ACC112 (cell line): ENCODE results near the gene DAD1.
"Not testable (repeated sequence)": the region's sequence is repeated elsewhere in the genome, so short reads cannot be mapped to it uniquely, and the experiment has no call there.

Experiments
- H2AFZ ChIP-seq: fragments of 200-600 bp; sonication (generic); one replicate; pipeline ENCODE4 v1.6.0; 2017; ENCODE audit warnings: antibody characterized with exemption, low read length; ENCODE audit not compliant: unreplicated experiment
- H3K27ac ChIP-seq: fragments of 200-600 bp; sonication (generic); 2 replicates; pipeline ENCODE4 v1.5.1; 2014; ENCODE audit warnings: low read depth, mild to moderate bottlenecking, antibody characterized with exemption, low read length, moderate library complexity
- H3K27me3 ChIP-seq: fragments of 200-600 bp; sonication (generic); 2 replicates; pipeline ENCODE4 v1.6.1; 2014; ENCODE audit warnings: mild to moderate bottlenecking, antibody characterized with exemption, low read length, moderate library complexity, mixed read lengths; ENCODE audit not compliant: insufficient read depth
- H3K36me3 ChIP-seq: fragments of 200-600 bp; sonication (generic); 2 replicates; pipeline ENCODE4 v1.6.1; 2016; ENCODE audit warnings: mild to moderate bottlenecking, antibody characterized with exemption, low read length, moderate library complexity, mixed read lengths; ENCODE audit not compliant: insufficient read depth
- H3K4me1 ChIP-seq: fragments of 200-600 bp; sonication (generic); one replicate; pipeline ENCODE4 v1.6.1; 2016; ENCODE audit warnings: low read length, mixed read lengths; ENCODE audit not compliant: insufficient read depth, unreplicated experiment, control insufficient read depth
- H3K4me3 ChIP-seq: fragments of 200-600 bp; sonication (generic); 2 replicates; pipeline ENCODE4 v1.5.1; 2014; ENCODE audit warnings: mild to moderate bottlenecking, low read depth, low read length
- H3K79me2 ChIP-seq: fragments of 200-600 bp; sonication (generic); one replicate; pipeline ENCODE4 v1.6.0; 2016; ENCODE audit warnings: low read length; ENCODE audit not compliant: control insufficient read depth, unreplicated experiment, insufficient read depth

The DAD1 gene

GRCh38 chr14:22569737-22570131, 19.3 kb downstream of the DAD1 start:
- no peak overlapping the region for H3K27ac ChIP-seq
- peaks cover 27% of the 10 kb centered on the region for H3K4me1 ChIP-seq
- H3K4me3 ChIP-seq, result no peak overlapping the region
- H3K79me2 ChIP-seq, result peaks cover 37% of the 10 kb centered on the region
- H2AFZ ChIP-seq, result no peak overlapping the region
- H3K27me3 ChIP-seq, result no peaks in the 10 kb centered on the region
- H3K36me3 ChIP-seq, result peaks cover 44% of the 10 kb centered on the region

DNA sequence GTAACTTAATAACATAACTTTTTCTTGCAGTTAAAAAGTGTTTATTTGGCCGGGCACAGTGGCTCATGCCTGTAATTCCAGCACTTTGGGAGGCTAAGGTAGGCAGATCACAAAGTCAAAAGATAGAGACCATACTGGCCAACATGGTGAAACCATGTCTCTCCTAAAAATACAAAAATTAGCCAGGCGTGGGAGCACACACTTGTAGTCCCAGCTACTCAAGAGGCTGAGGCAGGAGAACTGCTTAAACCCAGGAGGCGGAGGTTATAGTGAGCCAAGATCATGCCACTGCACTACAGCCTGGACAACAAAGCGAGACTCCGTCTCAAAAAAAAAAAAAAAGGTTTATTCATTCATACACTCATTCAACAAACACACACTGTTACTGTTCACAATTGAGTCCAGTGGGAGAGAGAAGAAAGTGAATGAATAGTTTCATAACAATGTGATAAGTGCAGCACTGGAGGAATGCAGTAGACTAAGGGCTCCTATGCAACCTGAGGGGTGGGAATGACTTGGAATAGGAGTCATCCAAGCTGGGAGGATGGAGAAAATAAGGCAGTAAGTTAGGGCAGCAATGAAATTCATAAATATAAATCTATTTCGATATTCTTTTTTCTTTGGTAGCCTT, 19.8 kb downstream of the DAD1 start:
- Histone ChIP-seq H3K4me3 (no peak overlapping the region), H3K4me1 (peaks cover 27% of the 10 kb centered on the region), H3K27me3 (no peaks in the 10 kb centered on the region), H2AFZ (no peak overlapping the region), H3K79me2 (peaks cover 36% of the 10 kb centered on the region), H3K36me3 (peaks cover 44% of the 10 kb centered on the region), H3K27ac (no peak overlapping the region)

DNA sequence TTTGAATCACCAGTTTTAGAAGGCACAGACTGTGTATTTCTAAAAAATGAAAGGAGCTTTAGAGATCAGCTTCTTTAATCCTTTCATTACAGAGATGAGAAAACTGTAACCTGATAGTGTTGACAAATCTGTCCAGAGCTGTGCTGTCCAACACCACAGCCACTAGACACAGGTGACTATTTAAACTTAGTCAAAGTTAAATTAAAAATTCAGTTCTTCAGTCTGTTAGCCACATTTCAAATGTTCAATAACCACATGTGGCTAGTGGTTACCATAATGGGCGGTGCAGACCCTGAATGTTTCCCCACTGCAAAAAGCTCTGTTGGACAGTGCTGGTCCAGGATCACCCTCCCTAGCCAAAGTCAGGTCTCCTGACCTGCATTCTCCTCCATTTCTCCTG, 21.6 kb downstream of the DAD1 start:
- H3K4me3 ChIP-seq, result no peak overlapping the region
- peaks cover 19% of the 10 kb centered on the region for H3K4me1 ChIP-seq
- peaks cover 36% of the 10 kb centered on the region for H3K79me2 ChIP-seq
- no peak overlapping the region for H3K27ac ChIP-seq
- H2AFZ ChIP-seq, result no peak overlapping the region
- H3K27me3 ChIP-seq, result no peaks in the 10 kb centered on the region
- H3K36me3 ChIP-seq, result peaks cover 44% of the 10 kb centered on the region

GRCh38 chr14:22566845-22567244, 22.2 kb downstream of the DAD1 start:
- no peak overlapping the region for H3K4me3 ChIP-seq
- H3K27ac ChIP-seq, result no peak overlapping the region
- H3K79me2 ChIP-seq, result peaks cover 36% of the 10 kb centered on the region
- H2AFZ ChIP-seq, result no peak overlapping the region
- H3K4me1 ChIP-seq, result peaks cover 13% of the 10 kb centered on the region
- H3K36me3 ChIP-seq, result peaks cover 44% of the 10 kb centered on the region
- no peaks in the 10 kb centered on the region for H3K27me3 ChIP-seq

DNA sequence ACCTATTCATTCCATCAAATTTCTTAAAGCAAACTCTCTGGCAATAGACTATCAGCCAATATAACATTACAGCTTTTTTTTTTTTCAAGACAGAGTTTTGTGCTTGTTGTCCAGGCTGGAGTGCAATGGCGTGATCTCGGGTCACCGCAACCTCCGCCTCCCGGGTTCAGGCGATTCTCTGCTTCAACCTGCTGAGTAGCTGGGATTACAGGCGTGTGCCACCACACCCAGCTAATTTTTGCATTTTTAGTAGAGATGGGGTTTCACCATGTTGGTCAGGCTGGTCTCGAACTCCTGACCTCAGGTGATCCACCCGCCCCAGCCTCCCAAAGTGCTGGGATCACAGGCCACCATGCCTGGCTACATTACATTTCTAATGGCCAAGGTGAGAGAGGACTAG, 22.8 kb downstream of the DAD1 start:
- H3K4me3 ChIP-seq, result not testable (repeated sequence)

DNA sequence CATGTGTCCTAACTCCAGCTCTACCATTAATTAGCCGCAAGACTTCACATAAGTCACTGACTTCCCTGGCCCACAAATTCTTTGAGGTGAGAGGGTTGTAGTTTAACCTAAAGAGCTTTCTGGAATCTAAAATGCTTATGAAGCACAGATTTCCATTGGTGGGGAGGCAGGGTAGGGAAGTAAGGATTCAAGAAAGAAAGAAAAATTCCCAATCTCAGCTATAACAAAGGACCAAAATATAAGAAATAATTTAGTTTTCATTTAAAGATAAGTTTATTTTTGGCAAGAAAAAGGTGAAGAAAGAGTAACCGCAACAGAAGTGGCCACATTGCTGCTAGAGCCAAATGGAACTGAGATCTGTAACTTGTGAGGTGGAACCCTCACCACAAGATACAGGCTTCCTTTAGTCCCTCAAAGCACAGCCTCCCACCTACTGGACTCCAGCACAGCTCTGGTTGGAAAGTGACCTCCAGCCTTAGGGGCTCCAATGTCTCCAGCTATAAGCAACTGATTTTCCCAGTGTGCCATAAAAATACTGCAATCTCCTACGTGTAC, 23.6 kb downstream of the DAD1 start:
- Histone ChIP-seq H3K27me3 (no peaks in the 10 kb centered on the region), H3K79me2 (peaks cover 36% of the 10 kb centered on the region), H3K4me3 (no peak overlapping the region), H3K4me1 (peaks cover 4% of the 10 kb centered on the region), H3K36me3 (peaks cover 44% of the 10 kb centered on the region), H2AFZ (no peak overlapping the region), H3K27ac (no peak overlapping the region)

More for the DNA sequence above, 22.8 kb downstream of the DAD1 start:
- not testable (repeated sequence) for H3K27me3 ChIP-seq, H3K27ac ChIP-seq, H2AFZ ChIP-seq
- peaks cover 11% of the 10 kb centered on the region for H3K4me1 ChIP-seq
- H3K79me2 ChIP-seq, result peaks cover 36% of the 10 kb centered on the region
- H3K36me3 ChIP-seq, result peaks cover 44% of the 10 kb centered on the region

DNA sequence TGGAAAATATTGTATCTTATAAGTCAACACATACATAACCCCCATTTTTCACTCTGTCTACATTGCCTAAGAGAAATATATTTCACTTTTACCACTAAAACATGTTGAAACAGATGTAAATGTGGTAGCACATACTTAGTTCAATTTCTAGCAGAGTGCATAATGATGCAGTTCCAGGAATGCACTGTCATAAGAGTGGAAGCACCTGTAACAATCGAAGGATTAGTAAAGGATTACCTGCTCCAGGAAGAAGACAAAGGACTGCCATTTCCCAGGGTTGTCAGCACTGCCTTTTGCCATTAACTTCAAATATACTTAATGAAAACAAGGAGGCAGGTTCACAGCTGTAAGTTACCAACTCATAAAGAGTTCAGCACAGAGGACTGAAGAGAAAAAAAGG, 24.6 kb downstream of the DAD1 start:
- Histone ChIP-seq H3K4me3 (no peak overlapping the region), H2AFZ (no peak overlapping the region), H3K4me1 (no peaks in the 10 kb centered on the region), H3K27me3 (no peaks in the 10 kb centered on the region), H3K79me2 (peaks cover 28% of the 10 kb centered on the region), H3K36me3 (peaks cover 37% of the 10 kb centered on the region), H3K27ac (no peak overlapping the region)

GRCh38 chr14:22563987-22564386, 25.0 kb downstream of the DAD1 start:
- Histone ChIP-seq H3K4me3 (no peak overlapping the region), H3K79me2 (peaks cover 24% of the 10 kb centered on the region), H3K4me1 (no peaks in the 10 kb centered on the region), H3K36me3 (peaks cover 34% of the 10 kb centered on the region), H2AFZ (no peak overlapping the region), H3K27me3 (no peaks in the 10 kb centered on the region), H3K27ac (no peak overlapping the region)

- peaks cover 24% of the 10 kb centered on the region for H3K36me3 ChIP-seq
- H3K4me3 ChIP-seq, result no peak overlapping the region
- H3K27me3 ChIP-seq, result no peaks in the 10 kb centered on the region
- peaks cover 6% of the 10 kb centered on the region for H3K79me2 ChIP-seq
- no peak overlapping the region for H2AFZ ChIP-seq
- H3K4me1 ChIP-seq, result no peaks in the 10 kb centered on the region
- no peak overlapping the region for H3K27ac ChIP-seq
Measured at GRCh38 chr14:22561661-22562579, 27.1 kb downstream of the DAD1 start.

GRCh38 chr14:22561366-22561660, 27.7 kb downstream of the DAD1 start:
- Histone ChIP-seq H3K79me2 (peaks cover 3% of the 10 kb centered on the region), H3K4me3 (no peak overlapping the region), H3K27ac (no peak overlapping the region), H2AFZ (no peak overlapping the region), H3K4me1 (peaks cover 5% of the 10 kb centered on the region), H3K27me3 (no peaks in the 10 kb centered on the region), H3K36me3 (peaks cover 23% of the 10 kb centered on the region)
